DMS 273 (cell line): Measurements from ENCODE around the gene CHMP1B.
"Not testable (repeated sequence)": the region's sequence is repeated elsewhere in the genome, so short reads cannot be mapped to it uniquely, and the experiment has no call there.

ENCODE experiments used
- DNase-seq: peaks from one replicate; lab custom pipeline; 2025; ENCODE audit not compliant: unreplicated experiment; lab: John Stamatoyannopoulos, UW

The CHMP1B gene

GRCh38 chr18:11839556-11839955 is 11.7 kb upstream of the CHMP1B start:
- DNase-seq, result no peak

GRCh38 chr18:11840493-11840892 is 10.7 kb upstream of the CHMP1B start:
- no peak for DNase-seq

GRCh38 chr18:11842562-11842961 is 8.7 kb upstream of the CHMP1B start:
- no peak for DNase-seq

GRCh38 chr18:11844436-11844835 is 6.8 kb upstream of the CHMP1B start:
- DNase-seq, result no peak

- no peak for DNase-seq
These were observed 5.6 kb upstream of the CHMP1B start for GRCh38 chr18:11845654-11846053.

- no peak for DNase-seq
These were observed 3.4 kb upstream of the CHMP1B start for GRCh38 chr18:11847811-11848210.

GRCh38 chr18:11849279-11849678 is 1.9 kb upstream of the CHMP1B start:
- no peak for DNase-seq

- peak; percentile 91 for DNase-seq
These were observed 1.2 kb upstream of the CHMP1B start for GRCh38 chr18:11849841-11850634.

- DNase-seq, result peak; percentile 83
These were observed 430 bp upstream of the CHMP1B start for GRCh38 chr18:11850821-11851145.

GRCh38 chr18:11851806-11852337 is 659 bp downstream of the CHMP1B start:
- DNase-seq, result peak; percentile 65

- DNase-seq, result not testable (repeated sequence)
These were observed 3.3 kb downstream of the CHMP1B start for GRCh38 chr18:11854554-11854953.

GRCh38 chr18:11857177-11857887 is 6.1 kb downstream of the CHMP1B start:
- peak; percentile 83 for DNase-seq

- no peak for DNase-seq
These were observed 8.1 kb downstream of the CHMP1B start for GRCh38 chr18:11859282-11859830.

- no peak for DNase-seq
These were observed 8.7 kb downstream of the CHMP1B start for GRCh38 chr18:11859903-11860407.

GRCh38 chr18:11860594-11861450 is 9.6 kb downstream of the CHMP1B start:
- DNase-seq, result no peak

- DNase-seq, result peak; percentile 55
These were observed 10.5 kb downstream of the CHMP1B start for GRCh38 chr18:11861583-11862288.

GRCh38 chr18:11862468-11863137 is 11.4 kb downstream of the CHMP1B start:
- no peak for DNase-seq

- no peak for DNase-seq
These were observed 13.3 kb downstream of the CHMP1B start for GRCh38 chr18:11864471-11864870.

- DNase-seq, result no peak
These were observed 13.9 kb downstream of the CHMP1B start for GRCh38 chr18:11865071-11865470.

- no peak for DNase-seq
These were observed 15.1 kb downstream of the CHMP1B start for GRCh38 chr18:11866329-11866728.
